K562 (cell line): ENCODE measurements around the gene NISCH. TPM values are rescaled to one million over a fixed set of nuclear protein-coding genes. Genes with fewer than 3 reads are reported as not detected.

Source experiments
- ATAC-seq: fragments of 200-7000 bp; cut with Tn5 transposase; 3 replicates; pipeline ENCODE4 v1.9.1; 2020; ENCODE audit warnings: moderate library complexity
- BruUV-seq: library from RNA; stranded (reverse); fragments of 400-500 nt; replicated peaks from 2 replicates; lab custom pipeline; 2021; lab: Mats Ljungman, UMichigan
- CTCF ChIA-PET: fragments of 300-600 bp; formaldehyde crosslinking; extraction: SDS; loops from one replicate; lab custom pipeline; 2021; ENCODE audit warnings: low intra/inter-chr PET ratio; lab: Yijun Ruan, JAX
- POLR2A ChIA-PET: fragments of 300-600, 350-650 bp; sonication (Branson Sonifier 250); formaldehyde crosslinking; extraction: SDS; loops from one replicate; lab custom pipeline; 2021; ENCODE audit warnings: antibody characterized with exemption, inconsistent platforms; lab: Yijun Ruan, JAX
- DNase-seq, 4 experiments: peaks; one replicate each; pipeline versions ENCODE4 v3.0.0 to v3.0.0-alpha.2; 2011 to 2018; ENCODE audit warnings: low spot score in 3 of 4, mixed read lengths in 3 of 4; ENCODE audit errors: extremely low read depth in 1 of 4
- FAIRE-seq: peaks from 2 replicates; lab custom pipeline; 2011; peaks lifted over from hg19 to GRCh38; lab: Jason Lieb, UNC
- H2AFZ ChIP-seq: 2 replicates; pipeline ENCODE4 v1.6.0; 2011; ENCODE audit warnings: low read depth, low read length, control low read depth, inconsistent platforms
- H3K27ac ChIP-seq: fragments of 200-600 bp; 3 replicates; pipeline ENCODE4 v1.8.0; 2011; ENCODE audit warnings: low read depth, mild to moderate bottlenecking, control low read depth, inconsistent platforms, low read length, moderate library complexity, mixed read lengths; ENCODE audit errors: extremely low read depth
- H3K27me3 ChIP-seq, 2 experiments: fragments of 300-600 bp in 1 of 2; 2 replicates in 1 of 2; 3 replicates in 1 of 2; pipeline versions ENCODE4 v1.6.0 to v1.8.0; 2011; ENCODE audit warnings: inconsistent platforms in 2 of 2, low read length in 2 of 2, mild to moderate bottlenecking in 1 of 2, mixed read lengths in 1 of 2, moderate library complexity in 1 of 2; ENCODE audit not compliant: control insufficient read depth in 2 of 2, insufficient read depth in 2 of 2
- H3K36me3 ChIP-seq: fragments of 300-600 bp; 3 replicates; pipeline ENCODE4 v1.8.0; 2011; ENCODE audit warnings: mild to moderate bottlenecking, low read length, inconsistent platforms; ENCODE audit not compliant: control insufficient read depth, insufficient read depth
- H3K4me1 ChIP-seq, 2 experiments: fragments of 200-600 bp in 1 of 2; replicated peaks in 1 of 2; 2 replicates in 1 of 2; 3 replicates in 1 of 2; pipeline versions ENCODE4 v1.5.1 to v1.8.0; 2011; ENCODE audit warnings: inconsistent platforms in 2 of 2, low read length in 2 of 2, mild to moderate bottlenecking in 1 of 2, mixed read lengths in 1 of 2, moderate library complexity in 1 of 2; ENCODE audit not compliant: control insufficient read depth in 2 of 2, insufficient read depth in 2 of 2
- H3K4me2 ChIP-seq: 2 replicates; pipeline ENCODE4 v1.6.1; 2011; ENCODE audit warnings: low read length, control low read depth, inconsistent platforms, mixed read lengths; ENCODE audit not compliant: insufficient read depth
- H3K4me3 ChIP-seq: fragments of 200-600 bp; sonication (generic), shearing (Covaris generic); 2 replicates; pipeline ENCODE4 v1.5.1; 2016; ENCODE audit warnings: control low read depth, inconsistent platforms
- H3K79me2 ChIP-seq: fragments of 200-600 bp; 3 replicates; pipeline ENCODE4 v1.8.0; 2011; ENCODE audit warnings: low read length, inconsistent platforms; ENCODE audit not compliant: control insufficient read depth, insufficient read depth
- H3K9ac ChIP-seq, 2 experiments: 2 replicates each; pipeline versions ENCODE4 v1.6.0 to v1.6.1; 2011; ENCODE audit warnings: low read depth in 2 of 2, low read length in 2 of 2, control low read depth in 1 of 2, inconsistent platforms in 1 of 2, mild to moderate bottlenecking in 1 of 2, mixed read lengths in 1 of 2; ENCODE audit not compliant: insufficient read depth in 1 of 2
- H3K9me1 ChIP-seq: one replicate; pipeline ENCODE4 v1.6.0; 2011; ENCODE audit warnings: inconsistent platforms, mild to moderate bottlenecking, low read length, moderate library complexity; ENCODE audit not compliant: control insufficient read depth, insufficient read depth
- H3K9me3 ChIP-seq: replicated peaks from 2 replicates; pipeline ENCODE4 v1.5.1; 2011; ENCODE audit warnings: low read depth, low read length, inconsistent platforms; ENCODE audit not compliant: control insufficient read depth, insufficient read depth
- H4K20me1 ChIP-seq: replicated peaks from 2 replicates; pipeline ENCODE4 v1.6.1; 2011; ENCODE audit warnings: low read length, inconsistent platforms, mixed read lengths; ENCODE audit not compliant: control insufficient read depth, insufficient read depth
- MEF2D ChIP-seq: conservative IDR thresholded peaks from 2 replicates; pipeline ENCODE4 v1.6.1; 2016; ENCODE audit warnings: low read depth, missing genetic modification characterization, missing compliant biosample characterization
- NFIC ChIP-seq: fragments of 450-650 bp; IDR thresholded peaks from 2 replicates; pipeline ENCODE4 v1.6.1; 2017; ENCODE audit warnings: mild to moderate bottlenecking, inconsistent platforms
- RBM14 ChIP-seq: fragments of 200-400 bp; formaldehyde crosslinking; IDR thresholded peaks from 2 replicates; pipeline ENCODE4 v1.6.1; 2018; ENCODE audit warnings: low read depth, mild to moderate bottlenecking, low read length, moderate library complexity, borderline replicate concordance; ENCODE audit not compliant: insufficient read depth
- WGBS: fragments of 100-300 bp; shearing (Covaris generic); methylation state at CpG from one replicate; pipeline ENCODE4 v1.1.6; 2016; ENCODE audit warnings: low coverage, mixed read lengths; ENCODE audit not compliant: insufficient coverage; ENCODE audit errors: missing lambda C conversion rate; 5-methylcytosine and 5-hydroxymethylcytosine counted together
- in situ Hi-C: fragments of 300-500 bp; cut with MboI; formaldehyde crosslinking; loops from 4 replicates; pipeline ENCODE4 v1.15.0; 2018; ENCODE audit warnings: inconsistent platforms, mixed read lengths
- intact Hi-C: fragments of 100-400 bp; cut with micrococcal nuclease; formaldehyde crosslinking; loops from 2 replicates; pipeline ENCODE4 v1.14.2; 2022
- polyA plus RNA-seq, 8 experiments: library from polyadenylated mRNA; depleted of rRNA in 4 of 8; stranded (reverse) in 5 of 8; unstranded in 3 of 8; fragments of >200 nt; fragmentation: Nextera tagmentation in 2 of 8; fragmentation: Illumina TruSeq in 1 of 8; extraction: Ambion mirVana in 2 of 8; extraction: Trizol in 1 of 8; gene quantifications; 2 replicates each; pipeline versions ENCODE4 v1.2.1 to v1.2.3, GENCODE V29; 2011 to 2014; ENCODE audit warnings: inconsistent platforms in 1 of 8, missing spikeins in 1 of 8
- total RNA-seq, 7 experiments: library from RNA; depleted of rRNA in 6 of 7; stranded (reverse); fragments of >200 nt in 6 of 7; fragmentation: Illumina TruSeq in 2 of 7; extraction: Trizol in 2 of 7; gene quantifications; 2 replicates each; pipeline versions ENCODE4 v1.2.1 to v1.2.3, GENCODE V29; 2011 to 2021; ENCODE audit warnings: low replicate concordance in 1 of 7
- TF ChIP-seq, protein P1 (sequence below), 2 experiments: fragments of 450-650 bp; IDR thresholded peaks; 2 replicates each; pipeline ENCODE4 v1.6.1; 2016; ENCODE audit warnings: mild to moderate bottlenecking in 2 of 2, borderline replicate concordance in 1 of 2, low read depth in 1 of 2, moderate library complexity in 1 of 2
- TF ChIP-seq, protein P2 (sequence below): fragments of 250-450 bp; sonication (Bioruptor Pico); IDR thresholded peaks from 2 replicates; pipeline ENCODE4 v1.5.0; 2020; ENCODE audit warnings: mild to moderate bottlenecking

Gene NISCH
- total and polyA plus RNA-seq, 9 of the 15 experiments (the other 6 are each of a cell fraction or from before 2014, with no cell fraction given) = 0.44 to 43.5 (median 23.4) TPM

DNA sequence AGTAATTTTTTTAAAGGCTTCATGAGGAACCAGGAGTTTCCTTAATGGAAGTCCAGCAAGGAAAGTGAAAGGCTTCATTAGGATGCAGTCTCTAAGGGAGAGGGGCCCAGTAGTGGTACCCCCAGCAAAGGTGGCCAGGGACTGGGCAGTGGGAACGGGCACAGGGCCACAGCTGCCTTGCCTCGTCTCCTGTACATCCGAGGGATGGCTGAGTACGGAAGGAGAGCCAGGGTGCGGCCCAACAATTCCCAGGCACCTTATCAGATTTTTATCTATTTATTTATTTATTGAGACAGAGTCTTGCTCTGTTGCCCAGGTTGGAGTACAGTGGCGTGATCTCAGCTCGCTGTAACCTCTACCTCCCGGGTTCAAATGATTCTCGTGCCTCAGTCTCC, 25.0 kb upstream of the NISCH start:
- Histone ChIP-seq H3K9me3 (no peaks in the 10 kb centered on the region), H3K9me1 (no peaks in the 10 kb centered on the region), H3K4me2 (no peak overlapping the region), H3K36me3 (no peaks in the 10 kb centered on the region), H3K9ac (no peak overlapping the region), H2AFZ (no peak overlapping the region), H3K27ac (no peak overlapping the region), H4K20me1 (no peaks in the 10 kb centered on the region; the same call in 1 of the 2 replicates), H3K4me3 (no peak overlapping the region), H3K4me1 (peaks cover 0 to 2% of the 10 kb centered on the region in 2 experiments; a peak in 4 of 5 replicates), H3K27me3 (no peaks in the 10 kb centered on the region; a peak in 1 of 5 replicates), H3K79me2 (no peaks in the 10 kb centered on the region)
- FAIRE-seq (no peak), DNase-seq (no peak), ATAC-seq (no peak)
- ChIA-PET POLR2A (no interaction called here), CTCF (no interaction called here)
- in situ Hi-C loops = no loop called here
- TF ChIP-seq, protein P1, sequence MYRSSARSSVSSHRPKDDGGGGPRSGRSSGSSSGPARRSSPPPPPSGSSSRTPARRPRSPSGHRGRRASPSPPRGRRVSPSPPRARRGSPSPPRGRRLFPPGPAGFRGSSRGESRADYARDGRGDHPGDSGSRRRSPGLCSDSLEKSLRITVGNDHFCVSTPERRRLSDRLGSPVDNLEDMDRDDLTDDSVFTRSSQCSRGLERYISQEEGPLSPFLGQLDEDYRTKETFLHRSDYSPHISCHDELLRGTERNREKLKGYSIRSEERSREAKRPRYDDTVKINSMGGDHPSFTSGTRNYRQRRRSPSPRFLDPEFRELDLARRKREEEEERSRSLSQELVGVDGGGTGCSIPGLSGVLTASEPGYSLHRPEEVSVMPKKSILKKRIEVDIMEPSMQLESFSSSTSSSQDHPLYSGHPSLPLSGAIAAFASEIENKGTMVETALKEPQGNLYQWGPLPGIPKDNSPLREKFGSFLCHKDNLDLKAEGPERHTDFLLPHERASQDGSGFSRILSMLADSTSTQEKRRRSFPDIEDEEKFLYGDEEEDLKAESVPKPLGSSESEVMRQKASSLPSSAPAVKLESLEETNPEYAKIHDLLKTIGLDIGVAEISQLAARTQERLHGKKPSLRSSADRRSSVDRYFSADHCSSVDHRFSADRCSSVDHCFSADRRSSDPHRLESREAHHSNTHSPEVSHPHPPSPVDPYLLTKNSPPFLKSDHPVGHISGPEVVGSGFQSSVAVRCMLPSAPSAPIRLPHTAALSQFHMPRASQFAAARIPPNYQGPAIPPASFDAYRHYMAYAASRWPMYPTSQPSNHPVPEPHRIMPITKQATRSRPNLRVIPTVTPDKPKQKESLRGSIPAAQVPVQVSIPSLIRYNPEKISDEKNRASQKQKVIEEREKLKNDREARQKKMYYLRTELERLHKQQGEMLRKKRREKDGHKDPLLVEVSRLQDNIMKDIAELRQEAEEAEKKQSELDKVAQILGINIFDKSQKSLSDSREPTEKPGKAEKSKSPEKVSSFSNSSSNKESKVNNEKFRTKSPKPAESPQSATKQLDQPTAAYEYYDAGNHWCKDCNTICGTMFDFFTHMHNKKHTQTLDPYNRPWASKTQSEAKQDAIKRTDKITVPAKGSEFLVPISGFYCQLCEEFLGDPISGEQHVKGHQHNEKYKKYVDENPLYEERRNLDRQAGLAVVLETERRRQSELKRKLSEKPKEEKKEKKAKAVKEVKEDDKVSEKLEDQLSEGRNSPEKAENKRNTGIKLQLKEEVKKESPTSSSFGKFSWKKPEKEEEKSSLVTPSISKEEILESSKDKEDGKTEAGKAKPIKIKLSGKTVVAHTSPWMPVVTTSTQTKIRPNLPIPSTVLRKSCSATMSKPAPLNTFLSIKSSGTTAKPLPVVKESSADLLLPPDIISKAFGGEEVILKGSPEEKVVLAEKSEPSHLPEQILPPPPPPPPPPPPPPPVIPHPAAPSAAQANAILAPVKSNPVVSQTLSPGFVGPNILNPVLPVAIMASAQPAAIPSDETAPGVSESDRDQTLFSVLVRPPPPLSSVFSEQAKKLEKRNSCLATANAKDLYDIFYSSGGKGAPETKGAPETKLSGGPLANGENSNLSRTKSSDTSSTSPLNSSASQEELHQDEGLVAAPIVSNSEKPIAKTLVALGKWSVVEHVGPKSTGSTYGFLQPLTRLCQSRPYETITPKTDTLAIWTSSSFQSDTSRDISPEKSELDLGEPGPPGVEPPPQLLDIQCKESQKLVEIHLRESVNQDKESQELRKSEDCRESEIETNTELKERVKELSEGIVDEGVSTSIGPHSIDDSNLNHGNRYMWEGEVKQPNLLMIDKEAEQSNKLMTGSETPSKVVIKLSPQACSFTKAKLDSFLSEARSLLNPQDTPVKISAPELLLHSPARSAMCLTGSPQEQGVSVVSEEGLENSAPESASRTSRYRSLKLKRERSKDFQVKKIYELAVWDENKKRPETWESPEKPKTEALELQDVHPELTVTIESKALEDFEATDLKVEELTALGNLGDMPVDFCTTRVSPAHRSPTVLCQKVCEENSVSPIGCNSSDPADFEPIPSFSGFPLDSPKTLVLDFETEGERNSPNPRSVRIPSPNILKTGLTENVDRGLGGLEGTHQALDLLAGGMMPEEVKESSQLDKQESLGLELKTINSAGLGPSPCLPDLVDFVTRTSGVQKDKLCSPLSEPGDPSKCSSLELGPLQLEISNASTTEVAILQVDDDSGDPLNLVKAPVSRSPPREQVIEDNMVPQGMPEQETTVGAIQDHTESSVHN (IDR thresholded peaks at IDR 0.05; ENCODE audit: borderline replicate concordance in 1 of 2, low read depth in 1 of 2) = no peak
- no peak for TF ChIP-seq RBM14
- no peak for TF ChIP-seq NFIC
- no peak for TF ChIP-seq MEF2D (tag)
- TF ChIP-seq, protein P2, sequence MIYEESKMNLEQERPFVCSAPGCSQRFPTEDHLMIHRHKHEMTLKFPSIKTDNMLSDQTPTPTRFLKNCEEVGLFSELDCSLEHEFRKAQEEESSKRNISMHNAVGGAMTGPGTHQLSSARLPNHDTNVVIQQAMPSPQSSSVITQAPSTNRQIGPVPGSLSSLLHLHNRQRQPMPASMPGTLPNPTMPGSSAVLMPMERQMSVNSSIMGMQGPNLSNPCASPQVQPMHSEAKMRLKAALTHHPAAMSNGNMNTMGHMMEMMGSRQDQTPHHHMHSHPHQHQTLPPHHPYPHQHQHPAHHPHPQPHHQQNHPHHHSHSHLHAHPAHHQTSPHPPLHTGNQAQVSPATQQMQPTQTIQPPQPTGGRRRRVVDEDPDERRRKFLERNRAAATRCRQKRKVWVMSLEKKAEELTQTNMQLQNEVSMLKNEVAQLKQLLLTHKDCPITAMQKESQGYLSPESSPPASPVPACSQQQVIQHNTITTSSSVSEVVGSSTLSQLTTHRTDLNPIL (CRISPR knock-in tag) = no peak
- intact Hi-C loops = no loop called here
- no TSS peak for BruUV-seq
- WGBS = 35% methylated on average over 9 of the region's 9 CpGs
